ENCODE measurements around the gene AEN.
A peak's percentile ranks its signal among the peaks of the same experiment; 100 is the strongest.

The AEN gene
- long read RNA-seq, donor 1: 0 reads
- long read RNA-seq, donor 2: 0 reads
- long read RNA-seq, donor 3, partial matches to known transcripts: 5 of 5 reads
- long read RNA-seq, donor 3, other reads (novel, unspliced or antisense): 0 of 5 reads
- long read RNA-seq, donor 4, partial matches to known transcripts: 0 of 1 reads
- long read RNA-seq, donor 4, other reads (novel, unspliced or antisense): 0 of 1 reads
- long read RNA-seq, donor 5, partial matches to known transcripts: 0 of 1 reads
- long read RNA-seq, donor 5, other reads (novel, unspliced or antisense): 0 of 1 reads
- long read RNA-seq, donor 6, partial matches to known transcripts: 0 of 4 reads
- long read RNA-seq, donor 6, other reads (novel, unspliced or antisense): 0 of 4 reads
- long read RNA-seq, donor 7: 0 reads
- long read RNA-seq, donor 8, partial matches to known transcripts: 0 of 2 reads
- long read RNA-seq, donor 8, other reads (novel, unspliced or antisense): 0 of 2 reads

- DNase-seq: peak; percentile 94
Measured at GRCh38 chr15:88620995-88621772, at the start of gene AEN. Gene AEN, plus strand, starts transcription at chr15:88621340. Its CDS starts 4,870 bp downstream, at chr15:88626210.

- no peak for DNase-seq
Measured at GRCh38 chr15:88571852-88572259, 49.3 kb upstream of the AEN start.

- no peak for DNase-seq
Measured at GRCh38 chr15:88574077-88574476, 47.1 kb upstream of the AEN start.

- no peak for DNase-seq
Measured at GRCh38 chr15:88574655-88575054, 46.5 kb upstream of the AEN start.

GRCh38 chr15:88579322-88579721 is 41.8 kb upstream of the AEN start:
- no peak for DNase-seq

GRCh38 chr15:88580532-88580931 is 40.6 kb upstream of the AEN start:
- no peak for DNase-seq

- no peak for DNase-seq
Measured at GRCh38 chr15:88586401-88587162, 34.6 kb upstream of the AEN start.

- no peak for DNase-seq
Measured at GRCh38 chr15:88590759-88591158, 30.4 kb upstream of the AEN start.

GRCh38 chr15:88591384-88591783 is 29.8 kb upstream of the AEN start:
- DNase-seq: no peak

GRCh38 chr15:88603885-88604284 is 17.3 kb upstream of the AEN start:
- no peak for DNase-seq

GRCh38 chr15:88604381-88605188 is 16.6 kb upstream of the AEN start:
- DNase-seq: peak; percentile 44

GRCh38 chr15:88605189-88606069 is 15.7 kb upstream of the AEN start:
- peak; percentile 67 for DNase-seq

- DNase-seq: no peak
Measured at GRCh38 chr15:88606070-88606794, 14.9 kb upstream of the AEN start.

- DNase-seq: no peak
Measured at GRCh38 chr15:88607951-88608350, 13.2 kb upstream of the AEN start.

- no peak for DNase-seq
Measured at GRCh38 chr15:88608607-88609181, 12.4 kb upstream of the AEN start.

- DNase-seq: no peak
Measured at GRCh38 chr15:88609344-88610090, 11.6 kb upstream of the AEN start.

- no peak for DNase-seq
Measured at GRCh38 chr15:88610701-88611231, 10.4 kb upstream of the AEN start.

- no peak for DNase-seq
Measured at GRCh38 chr15:88612186-88612796, 8.8 kb upstream of the AEN start.
